Lower leg skin (tissue), 4 donors: ENCODE data around the gene NANOGP8. TPM values are rescaled to one million over a fixed set of nuclear protein-coding genes. Genes with fewer than 3 reads are reported as not detected.

Experiments
- DNase-seq, 2 donors: peaks; one replicate each; pipeline ENCODE4 v3.0.0-alpha.2; 2019; ENCODE audit warnings: low spot score in 2 of 2
- H3K4me3 ChIP-seq: fragments of 200-600 bp; sonication (generic); 2 replicates; pipeline ENCODE4 v1.5.1; 2017; ENCODE audit warnings: mild to moderate bottlenecking, low read depth; ENCODE audit not compliant: poor library complexity, severe bottlenecking
- CTCF ChIP-seq, 3 donors: fragments of 450-650 bp; IDR thresholded peaks; one replicate each; pipeline ENCODE4 v1.5.1; 2016; ENCODE audit warnings: antibody characterized with exemption in 3 of 3, mild to moderate bottlenecking in 3 of 3, moderate library complexity in 2 of 3
- POLR2A ChIP-seq, 2 donors: fragments of 450-650 bp; IDR thresholded peaks; one replicate each; pipeline ENCODE4 v1.6.1; 2016 to 2017; ENCODE audit warnings: antibody characterized with exemption in 2 of 2, mild to moderate bottlenecking in 1 of 2, moderate library complexity in 1 of 2
- WGBS, 2 donors: methylation state at CpG; one replicate each; pipeline ENCODE4 v1.1.5; 2018; 5-methylcytosine and 5-hydroxymethylcytosine counted together
- intact Hi-C: fragments of 100-400 bp; cut with DNase I; formaldehyde crosslinking; loops from one replicate; pipeline ENCODE4 v1.15.0; 2023; ENCODE audit warnings: low total_unique reads
- total RNA-seq, 4 donors: library from RNA; depleted of rRNA; stranded (reverse); fragments of >200 nt; gene quantifications; one replicate each; pipeline ENCODE4 v1.1.0, GENCODE V29; 2016

Gene NANOGP8
- total RNA-seq, 4 donors from 2014 or later = 0.95 to 1.5 TPM; not detected in 2

GRCh38 chr15:35066094-35066493, 19.0 kb downstream of the NANOGP8 start:
- intact Hi-C loops = no loop called here

GRCh38 chr15:35064576-35065190, 20.4 kb downstream of the NANOGP8 start:
- no peak for DNase-seq
- intact Hi-C loops = loop anchor here (5.0 kb wide), 1 partner anchor 1107 kb away; no protein-coding TSS in a partner anchor
- H3K4me3 ChIP-seq = no peak overlapping the region
- WGBS, 2 donors = 80 to 84% methylated on average over 8 of the region's 8 CpGs
- no peak for TF ChIP-seq CTCF (IDR thresholded peaks at IDR 0.05)
- TF ChIP-seq POLR2A (IDR thresholded peaks at IDR 0.05) = no peak

More at GRCh38 chr15:35066094-35066493, 19.0 kb downstream of the NANOGP8 start:
- 88 to 96% methylated on average over 4 of the region's 4 CpGs for WGBS, 2 donors
- TF ChIP-seq CTCF (IDR thresholded peaks at IDR 0.05) (no peak), POLR2A (IDR thresholded peaks at IDR 0.05) (no peak)
- no peak overlapping the region for H3K4me3 ChIP-seq
- no peak for DNase-seq

- H3K4me3 ChIP-seq = no peak overlapping the region
- whole genome bisulfite sequencing, 2 donors = 91 to 97% methylated on average over 1 of the region's 1 CpG
- intact Hi-C loops = loop anchor here (5.0 kb wide), 1 partner anchor 1105 kb away; no protein-coding TSS in a partner anchor
- DNase-seq = no peak
- TF ChIP-seq POLR2A (IDR thresholded peaks at IDR 0.05) = no peak
Measured at GRCh38 chr15:35062738-35063099, 22.4 kb downstream of the NANOGP8 start.

- H3K4me3 ChIP-seq = no peak overlapping the region
- intact Hi-C loops = loop anchor here (5.0 kb wide), 1 partner anchor 1105 kb away; no protein-coding TSS in a partner anchor
- 45 to 54% methylated on average over 6 of the region's 6 CpGs for WGBS, 2 donors
- TF ChIP-seq POLR2A (IDR thresholded peaks at IDR 0.05) (no peak), CTCF (IDR thresholded peaks at IDR 0.05) (no peak)
- no peak for DNase-seq
Measured at GRCh38 chr15:35061825-35062737, 23.0 kb downstream of the NANOGP8 start.

GRCh38 chr15:35061161-35061824, 23.8 kb downstream of the NANOGP8 start:
- 28 to 35% methylated on average over 13 of the region's 13 CpGs for WGBS, 2 donors
- intact Hi-C loops = loop anchor here (5.0 kb wide), 1 partner anchor 1104 kb away; no protein-coding TSS in a partner anchor

More at GRCh38 chr15:35061161-35061824, 23.8 kb downstream of the NANOGP8 start:
- no peak overlapping the region for H3K4me3 ChIP-seq
- TF ChIP-seq CTCF (IDR thresholded peaks at IDR 0.05) (no peak), POLR2A (IDR thresholded peaks at IDR 0.05) (no peak)
- peak in 1 of 2 donors; percentile 32 for DNase-seq
